ENCODE data around the gene GMCL1. TPM values are rescaled to one million over a fixed set of nuclear protein-coding genes. Genes with fewer than 3 reads are reported as not detected.
"Not testable (repeated sequence)": the region's sequence is repeated elsewhere in the genome, so short reads cannot be mapped to it uniquely, and the experiment has no call there.

GMCL1 gene
- total RNA-seq, 4 donors from 2014 or later = 9.3 to 15.0 (median 14.4) TPM

DNA sequence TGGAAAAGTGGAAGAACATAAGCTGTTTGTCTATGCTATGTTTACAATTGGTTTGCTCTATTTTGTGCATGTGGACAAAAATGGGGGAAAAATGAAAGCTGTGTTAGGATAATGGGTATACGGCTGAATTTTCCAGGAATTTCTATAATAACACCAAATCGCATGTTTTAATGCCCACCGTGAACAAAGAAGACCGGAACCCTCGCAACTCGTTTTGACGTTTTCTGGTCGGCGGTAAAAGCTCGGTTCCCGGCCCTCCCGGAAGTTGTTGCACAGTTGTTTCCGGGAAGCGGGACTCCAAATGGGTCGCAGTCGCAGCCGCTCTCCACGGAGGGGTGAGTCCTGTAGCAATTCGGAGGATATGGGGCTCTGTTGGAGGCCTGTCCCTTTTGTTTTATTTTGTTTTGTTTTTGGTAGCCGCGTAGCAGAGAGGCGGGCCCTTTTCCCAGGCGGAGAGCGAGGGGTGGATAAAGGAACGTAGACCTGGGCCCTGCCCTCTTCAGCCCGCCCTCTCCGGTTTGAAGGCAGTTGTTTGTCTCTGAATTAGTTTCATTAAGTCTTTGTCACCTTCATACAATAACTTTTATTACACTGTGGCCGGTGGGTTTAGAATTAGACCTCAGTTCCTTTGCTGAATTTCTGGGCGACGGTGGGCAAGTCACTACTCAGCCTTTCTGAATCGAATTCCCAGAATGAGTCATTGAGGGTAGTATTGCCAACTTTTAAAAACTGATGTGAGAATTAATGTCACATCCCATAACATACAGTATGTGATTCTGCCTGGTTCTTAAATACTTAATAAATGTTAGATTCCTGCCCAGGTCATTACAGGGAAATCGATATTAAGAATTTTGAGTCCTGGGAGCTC, 64.5 kb downstream of the GMCL1 start, which contains the start of gene SNRNP27:
Gene SNRNP27 (plus strand): TSS at position 273 of the 868 bp plus-strand sequence. CDS start 29 bp downstream, at position 302.
- Histone ChIP-seq H3K4me3 (peak within 1 kb of the TSS; percentile 70), H3K9me3 (no peaks in the 10 kb centered on the region), H3K27me3 (no peaks in the 10 kb centered on the region), H3K36me3 (peaks cover 27% of the 10 kb centered on the region), H3K4me1 (peaks cover 28% of the 10 kb centered on the region), H3K27ac (peak within 1 kb of the TSS; percentile 86)
- peak; percentile 87 to 91 for DNase-seq (ENCODE audit: low spot score in 2 of 2)
- TF ChIP-seq, protein P1, sequence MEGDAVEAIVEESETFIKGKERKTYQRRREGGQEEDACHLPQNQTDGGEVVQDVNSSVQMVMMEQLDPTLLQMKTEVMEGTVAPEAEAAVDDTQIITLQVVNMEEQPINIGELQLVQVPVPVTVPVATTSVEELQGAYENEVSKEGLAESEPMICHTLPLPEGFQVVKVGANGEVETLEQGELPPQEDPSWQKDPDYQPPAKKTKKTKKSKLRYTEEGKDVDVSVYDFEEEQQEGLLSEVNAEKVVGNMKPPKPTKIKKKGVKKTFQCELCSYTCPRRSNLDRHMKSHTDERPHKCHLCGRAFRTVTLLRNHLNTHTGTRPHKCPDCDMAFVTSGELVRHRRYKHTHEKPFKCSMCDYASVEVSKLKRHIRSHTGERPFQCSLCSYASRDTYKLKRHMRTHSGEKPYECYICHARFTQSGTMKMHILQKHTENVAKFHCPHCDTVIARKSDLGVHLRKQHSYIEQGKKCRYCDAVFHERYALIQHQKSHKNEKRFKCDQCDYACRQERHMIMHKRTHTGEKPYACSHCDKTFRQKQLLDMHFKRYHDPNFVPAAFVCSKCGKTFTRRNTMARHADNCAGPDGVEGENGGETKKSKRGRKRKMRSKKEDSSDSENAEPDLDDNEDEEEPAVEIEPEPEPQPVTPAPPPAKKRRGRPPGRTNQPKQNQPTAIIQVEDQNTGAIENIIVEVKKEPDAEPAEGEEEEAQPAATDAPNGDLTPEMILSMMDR (IDR thresholded peaks at IDR 0.05) = no peak
- TF ChIP-seq POLR2A (IDR thresholded peaks at IDR 0.05) = peak in 1 of 2 donors; percentile 42
- no peak for TF ChIP-seq EP300 (IDR thresholded peaks at IDR 0.05)
- peak in 2 of 3 donors; percentile 48 to 66 for TF ChIP-seq POLR2AphosphoS5 (IDR thresholded peaks at IDR 0.05)
- under 1% methylated on average over 32 of the region's 32 CpGs for WGBS

DNA sequence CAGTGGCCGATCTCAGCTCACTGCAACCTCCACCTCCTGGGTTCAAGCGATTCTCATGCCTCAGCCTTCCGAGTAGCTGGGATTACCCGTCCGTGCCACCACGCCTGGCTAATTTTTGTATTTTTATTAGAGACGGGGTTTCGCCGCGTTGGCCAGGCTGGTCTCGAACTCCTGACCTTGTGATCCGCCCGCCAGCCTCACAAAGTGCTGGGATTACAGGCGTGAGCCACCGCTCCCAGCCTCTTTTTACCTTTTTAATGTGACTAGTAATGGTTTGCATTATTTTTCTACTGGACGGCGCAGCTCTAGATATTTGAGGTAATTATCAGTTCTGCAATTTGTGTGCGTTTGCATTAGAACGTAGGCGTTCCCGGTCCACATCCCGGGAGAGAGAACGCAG, 65.3 kb downstream of the GMCL1 start:
- H3K4me1 ChIP-seq = peaks cover 28% of the 10 kb centered on the region
- DNase-seq (ENCODE audit: low spot score in 2 of 2); H3K9me3 ChIP-seq; H3K27me3 ChIP-seq: not testable (repeated sequence)
- peaks cover 35% of the 10 kb centered on the region for H3K36me3 ChIP-seq
- WGBS = 36% methylated on average over 23 of the region's 23 CpGs
- H3K4me3 ChIP-seq = peak overlapping the region; percentile 70
- peak overlapping the region; percentile 86 for H3K27ac ChIP-seq

DNA sequence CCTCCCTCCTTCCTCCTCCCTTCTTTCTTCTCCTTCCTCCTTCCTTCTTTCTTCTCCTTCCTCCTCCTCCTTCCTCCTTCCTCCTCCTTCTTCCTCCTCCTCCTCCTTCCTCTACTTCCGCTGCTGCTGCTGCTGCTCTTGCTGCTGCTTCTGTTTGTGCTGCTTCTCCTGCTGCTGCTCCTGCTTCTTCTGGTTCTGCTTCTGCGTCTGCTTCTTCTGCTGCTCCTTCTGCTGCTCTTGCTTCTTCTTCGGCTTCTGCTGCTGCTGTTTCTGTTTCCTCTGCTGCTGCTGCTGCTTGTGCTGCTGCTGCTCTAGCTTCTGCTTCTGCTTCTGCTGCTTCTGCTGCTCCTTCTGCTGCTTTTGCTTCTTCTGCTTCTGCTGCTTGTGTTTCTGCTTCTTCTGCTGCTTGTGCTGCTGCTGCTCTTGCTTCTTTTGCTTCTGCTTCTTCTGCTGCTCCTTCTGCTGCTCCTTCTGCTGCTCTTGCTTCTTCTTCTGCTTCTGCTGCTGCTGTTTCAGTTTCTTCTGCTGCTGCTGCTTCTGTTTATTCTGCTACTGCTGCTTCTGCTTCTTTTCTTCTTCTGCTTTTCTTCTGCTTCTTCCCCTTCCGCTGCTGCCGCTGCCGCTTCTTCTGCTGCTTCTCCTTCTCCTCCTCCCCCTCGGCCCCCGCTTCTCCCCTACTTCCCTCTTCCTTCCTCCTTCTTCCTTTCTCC, 72.9 kb downstream of the GMCL1 start:
- DNase-seq (ENCODE audit: low spot score in 2 of 2) = no peak
- 80% methylated on average over 8 of the region's 8 CpGs for WGBS
- peaks cover 80% of the 10 kb centered on the region for H3K36me3 ChIP-seq
- H3K4me1 ChIP-seq = peaks cover 12% of the 10 kb centered on the region
- H3K4me3 ChIP-seq = no peak overlapping the region
- no peaks in the 10 kb centered on the region for H3K9me3 ChIP-seq
- no peak overlapping the region for H3K27ac ChIP-seq
- no peaks in the 10 kb centered on the region for H3K27me3 ChIP-seq
- no peak for TF ChIP-seq EP300 (IDR thresholded peaks at IDR 0.05)
- TF ChIP-seq POLR2AphosphoS5 (IDR thresholded peaks at IDR 0.05) = no peak
- no peak for TF ChIP-seq POLR2A (IDR thresholded peaks at IDR 0.05)
- TF ChIP-seq, protein P1 (IDR thresholded peaks at IDR 0.05) = no peak

DNA sequence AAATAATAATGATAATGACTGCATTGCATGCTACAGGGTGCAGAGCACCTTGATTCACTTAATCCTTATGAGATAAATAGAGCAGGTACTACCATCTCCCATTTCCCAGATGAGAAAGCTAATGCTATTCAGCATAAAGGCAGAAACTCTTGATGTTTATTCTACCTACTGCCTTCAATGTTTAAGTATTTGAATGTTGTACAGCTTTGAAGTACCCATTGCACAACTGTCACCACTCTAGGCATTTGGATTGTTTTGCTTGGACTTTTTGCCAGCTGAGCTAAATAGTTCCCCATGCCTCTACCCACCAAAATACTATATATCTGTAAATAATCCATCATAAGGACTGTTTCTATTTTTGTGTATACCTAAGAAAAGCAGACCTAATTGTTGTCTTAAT, 77.8 kb downstream of the GMCL1 start:
- Histone ChIP-seq H3K9me3 (no peaks in the 10 kb centered on the region), H3K27ac (no peak overlapping the region), H3K36me3 (peaks cover 58% of the 10 kb centered on the region), H3K4me3 (no peak overlapping the region), H3K27me3 (no peaks in the 10 kb centered on the region), H3K4me1 (peaks cover 5% of the 10 kb centered on the region)
- no peak for DNase-seq (ENCODE audit: low spot score in 2 of 2)
- TF ChIP-seq POLR2A (IDR thresholded peaks at IDR 0.05) = no peak
- no peak for TF ChIP-seq POLR2AphosphoS5 (IDR thresholded peaks at IDR 0.05)
- TF ChIP-seq EP300 (IDR thresholded peaks at IDR 0.05) = no peak
- TF ChIP-seq, protein P1 (IDR thresholded peaks at IDR 0.05) = no peak

DNA sequence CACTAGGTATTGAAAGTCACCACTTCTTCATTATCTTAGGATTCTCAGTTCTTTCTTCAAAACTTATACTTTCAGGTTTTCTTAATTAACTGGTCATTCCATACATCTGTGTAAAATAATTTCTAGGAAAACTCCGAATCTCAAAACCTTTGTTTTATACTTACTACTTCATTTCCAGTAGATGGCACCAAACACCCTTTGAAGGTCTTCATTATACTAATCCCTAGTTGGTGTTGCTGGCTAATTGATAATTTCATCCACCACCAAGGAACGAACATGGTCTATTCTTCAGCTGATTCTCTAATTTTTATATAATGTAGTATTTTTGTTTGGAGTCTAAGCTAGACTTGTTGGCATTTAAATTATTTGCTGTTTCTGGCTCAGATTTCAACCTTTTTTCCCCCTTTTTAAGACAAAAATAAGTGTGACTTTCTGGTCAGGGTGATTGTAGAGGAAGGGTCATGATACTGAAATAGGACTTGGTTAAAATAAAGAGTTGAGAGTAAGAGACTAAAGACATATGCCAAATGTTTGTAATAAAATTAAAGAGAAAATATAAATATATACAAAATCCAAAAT, 82.6 kb downstream of the GMCL1 start:
- Histone ChIP-seq H3K27me3 (no peaks in the 10 kb centered on the region), H3K9me3 (no peaks in the 10 kb centered on the region), H3K4me3 (no peak overlapping the region), H3K4me1 (peaks cover 29% of the 10 kb centered on the region), H3K27ac (no peak overlapping the region), H3K36me3 (peaks cover 30% of the 10 kb centered on the region)
- 1% methylated on average over 2 of the region's 2 CpGs for WGBS
- TF ChIP-seq, protein P1 (IDR thresholded peaks at IDR 0.05) = peak; percentile 28 to 35
- no peak for TF ChIP-seq POLR2AphosphoS5 (IDR thresholded peaks at IDR 0.05)
- DNase-seq (ENCODE audit: low spot score in 2 of 2) = no peak
